ENCODE measurements around the gene NME2. TPM values are rescaled to one million over a fixed set of nuclear protein-coding genes. Genes with fewer than 3 reads are reported as not detected.

Gene NME2
- total and polyA plus RNA-seq, 2 of the 8 experiments (the other 6 are each of a cell fraction or from before 2014, with no cell fraction given): 827 to 929 TPM

- Histone ChIP-seq H3K23ac (ENCODE audit: insufficient read length) (no peak overlapping the region), H3K14ac (ENCODE audit: insufficient read length) (no peak overlapping the region), H3K9me3 (ENCODE audit: insufficient read depth in 2 of 2, low read depth in 1 of 2, low read length in 1 of 2) (no peaks in the 10 kb centered on the region), H3K4me1 (replicated peaks in 1 of 4; ENCODE audit: control insufficient read depth in 3 of 4, insufficient read depth in 4 of 4, low read length in 3 of 4) (peaks cover 0 to 9% (median 3%) of the 10 kb centered on the region in 4 experiments; a peak in 4 of 7 replicates), H2BK15ac (ENCODE audit: low read length) (no peak overlapping the region), H2AFZ (ENCODE audit: low read length) (no peak overlapping the region), H2AK5ac (ENCODE audit: low read depth, low read length) (no peak overlapping the region), H4K8ac (ENCODE audit: extremely low read depth, insufficient read depth, low read length) (no peak overlapping the region), H4K20me1 (replicated peaks in 1 of 2; ENCODE audit: control insufficient read depth in 1 of 2, insufficient read depth in 2 of 2, low read length in 2 of 2) (peaks cover 0 to 7% of the 10 kb centered on the region in 2 experiments), H3K79me2 (ENCODE audit: control insufficient read depth in 1 of 2, insufficient read depth in 2 of 2, low read length in 2 of 2) (peaks cover 0 to 13% of the 10 kb centered on the region in 2 experiments; a peak in 2 of 4 replicates), H3K27ac (ENCODE audit: low read depth, low read length) (no peak overlapping the region), H3K23me2 (ENCODE audit: low read depth, low read length) (peaks cover 9% of the 10 kb centered on the region), H3K56ac (replicated peaks; ENCODE audit: insufficient read length, low read depth, low read length) (no peak overlapping the region), H3K4ac (replicated peaks; ENCODE audit: insufficient read length, low read depth, low read length) (no peak overlapping the region), H3K27me3 (replicated peaks in 1 of 4; ENCODE audit: control insufficient read depth in 3 of 4, extremely low read depth in 1 of 4, insufficient read depth in 3 of 4, low read length in 3 of 4) (no peaks in the 10 kb centered on the region), H4K5ac (ENCODE audit: insufficient read length, low read depth, low read length) (no peak overlapping the region), H3K9ac (replicated peaks in 1 of 4; ENCODE audit: extremely low read depth in 1 of 4, low read depth in 3 of 4, low read length in 3 of 4) (no peak overlapping the region), H3K79me1 (ENCODE audit: low read depth, low read length) (no peaks in the 10 kb centered on the region; the same call in 1 of the 2 replicates), H2BK5ac (ENCODE audit: low read depth, low read length) (peak overlapping the region; percentile 94; the same call in 1 of the 2 replicates), H2BK20ac (ENCODE audit: low read length) (no peak overlapping the region), H3K36me3 (ENCODE audit: control insufficient read depth in 2 of 4, insufficient read depth in 4 of 4, low read length in 3 of 4) (peaks cover 12 to 57% (median 41%) of the 10 kb centered on the region in 4 experiments), H2BK12ac (ENCODE audit: low read depth, low read length) (no peak overlapping the region), H2BK120ac (replicated peaks; ENCODE audit: low read depth, low read length) (no peak overlapping the region), H3K4me3 (ENCODE audit: extremely low read depth in 1 of 4, insufficient read depth in 2 of 4, low read depth in 3 of 4, low read length in 4 of 4) (peak overlapping the region; percentile 65 to 95 (median 92); a peak in 7 of 8 replicates), H4K91ac (replicated peaks; ENCODE audit: insufficient read length, low read length) (no peak overlapping the region), H3K4me2 (ENCODE audit: insufficient read depth in 1 of 2, low read depth in 2 of 2, low read length in 2 of 2) (peak overlapping the region; percentile 89 to 97), H3K18ac (ENCODE audit: extremely low read depth, low read length) (no peak overlapping the region)
- POLR2A ChIA-PET (ENCODE audit: partially characterized antibody): interaction anchor here (0.7 to 6.0 kb wide), 13 partner anchors 9 to 446 kb away, joined by 3 to 82 read pairs (median 5); partner anchors contain the start of genes LUC7L3, MBTD1, NME1 and SPAG9
- FAIRE-seq: no peak
- 49% methylated on average over 16 of the region's 16 CpGs; no CpG with 5 or more reads in 1 of the 2 experiments for WGBS, 2 experiments (ENCODE audit: extremely low coverage in 1 of 2, insufficient coverage in 1 of 2, insufficient read length in 1 of 2, insufficient replicate concordance in 2 of 2, low coverage in 1 of 2, low lambda C conversion rate in 2 of 2, missing lambda C conversion rate in 1 of 2)
- DNase-seq (ENCODE audit: low read depth in 1 of 2, low spot score in 2 of 2): no peak
- CTCF ChIA-PET (ENCODE audit: partially characterized antibody): interaction anchor here (0.9 to 2.5 kb wide), 6 partner anchors 10 to 163 kb away, joined by 3 to 7 read pairs (median 4); partner anchors contain the start of gene NME1
- TF ChIP-seq KDM1A (IDR thresholded peaks at IDR 0.05; ENCODE audit: borderline replicate concordance, low read length) (no peak), EZH2 (IDR thresholded peaks at IDR 0.05; ENCODE audit: low read depth, low read length, severe bottlenecking) (no peak), POLR2AphosphoS5 (IDR thresholded peaks at IDR 0.05; ENCODE audit: low read depth, low read length) (peak; percentile 36; the same call in 1 of the 2 replicates), ZNF274 (IDR thresholded peaks at IDR 0.05; ENCODE audit: borderline replicate concordance, extremely low read depth, low read length) (no peak), TAF1 (IDR thresholded peaks at IDR 0.05; ENCODE audit: low read depth, low read length) (no peak), SP1 (IDR thresholded peaks at IDR 0.05; ENCODE audit: low read depth, low read length) (no peak), TCF12 (IDR thresholded peaks at IDR 0.05; ENCODE audit: low read depth, low read length) (no peak), GTF2F1 (IDR thresholded peaks at IDR 0.05; ENCODE audit: borderline replicate concordance, low read depth, low read length) (no peak), BRCA1 (IDR thresholded peaks at IDR 0.05; ENCODE audit: low read depth, low read length) (no peak), ASH2L (IDR thresholded peaks at IDR 0.05; ENCODE audit: low read length) (no peak), SP4 (IDR thresholded peaks at IDR 0.05; ENCODE audit: low read length) (no peak), CBX8 (IDR thresholded peaks at IDR 0.05; ENCODE audit: borderline replicate concordance, low read depth, low read length) (no peak), POLR2A (IDR thresholded peaks at IDR 0.05; ENCODE audit: control extremely low read depth in 1 of 2, low read depth in 2 of 2, low read length in 2 of 2) (0 out of 3 replicates have a peak, but pooled peaks of 1 of the 2 experiments have one; percentile 12), CHD1 (IDR thresholded peaks at IDR 0.05; ENCODE audit: low read depth, low read length) (no peak)
These were observed 1.1 kb upstream of the NME2 start for GRCh38 chr17:51164911-51165679.

Data from H1 (cell line).